Brain pericyte (primary cell): ENCODE data around the gene CMTM7.
"Not testable (repeated sequence)": the region's sequence is repeated elsewhere in the genome, so short reads cannot be mapped to it uniquely, and the experiment has no call there.

Source experiments
- DNase-seq: peaks from one replicate; pipeline ENCODE4 v3.0.0-alpha.2; 2012; ENCODE audit warnings: low read depth, low spot score

The CMTM7 gene

GRCh38 chr3:32383136-32383711 is 8.4 kb upstream of the CMTM7 start:
- no peak for DNase-seq

- no peak for DNase-seq
Measured at GRCh38 chr3:32384938-32385337, 6.7 kb upstream of the CMTM7 start.

GRCh38 chr3:32387512-32387911 is 4.1 kb upstream of the CMTM7 start:
- no peak for DNase-seq

GRCh38 chr3:32389577-32389976 is 2.1 kb upstream of the CMTM7 start:
- DNase-seq: not testable (repeated sequence)

- no peak for DNase-seq
Measured at GRCh38 chr3:32392536-32393302, 1.1 kb downstream of the CMTM7 start.

GRCh38 chr3:32395496-32395895 is 3.8 kb downstream of the CMTM7 start:
- DNase-seq: no peak

GRCh38 chr3:32397941-32398340 is 6.3 kb downstream of the CMTM7 start:
- DNase-seq: no peak

GRCh38 chr3:32398531-32398930 is 6.9 kb downstream of the CMTM7 start:
- DNase-seq: no peak

GRCh38 chr3:32399030-32399620 is 7.5 kb downstream of the CMTM7 start:
- DNase-seq: no peak

GRCh38 chr3:32401126-32401525 is 9.5 kb downstream of the CMTM7 start:
- no peak for DNase-seq

- DNase-seq: no peak
Measured at GRCh38 chr3:32401556-32402081, 10.0 kb downstream of the CMTM7 start.

GRCh38 chr3:32403663-32404062 is 12.0 kb downstream of the CMTM7 start:
- no peak for DNase-seq

- no peak for DNase-seq
Measured at GRCh38 chr3:32404714-32405113, 13.1 kb downstream of the CMTM7 start.

- DNase-seq: no peak
Measured at GRCh38 chr3:32405155-32405554, 13.5 kb downstream of the CMTM7 start.

- no peak for DNase-seq
Measured at GRCh38 chr3:32405711-32406323, 14.2 kb downstream of the CMTM7 start.

GRCh38 chr3:32406486-32407408 is 15.1 kb downstream of the CMTM7 start:
- no peak for DNase-seq

- DNase-seq: no peak
Measured at GRCh38 chr3:32410367-32411246, 19.0 kb downstream of the CMTM7 start.

GRCh38 chr3:32411442-32411841 is 19.8 kb downstream of the CMTM7 start:
- no peak for DNase-seq

- no peak for DNase-seq
Measured at GRCh38 chr3:32412887-32413286, 21.2 kb downstream of the CMTM7 start.

GRCh38 chr3:32413845-32414521 is 22.3 kb downstream of the CMTM7 start:
- no peak for DNase-seq
